GM12892 (cell line): Measurements from ENCODE around the gene CAVIN3.

Experiments used
- POLR2A ChIP-seq: IDR thresholded peaks from 2 replicates; pipeline ENCODE4 v1.6.1; 2011; ENCODE audit warnings: low read depth, low read length, control low read depth
- POLR2AphosphoS5 ChIP-seq: IDR thresholded peaks from 2 replicates; pipeline ENCODE4 v1.6.1; 2011; ENCODE audit warnings: low read depth, low read length, control low read depth

GRCh38 chr11:6305297-6305696 is 15.0 kb downstream of the CAVIN3 start:
- TF ChIP-seq POLR2A (no peak), POLR2AphosphoS5 (no peak)
